ENCODE data around the gene NUBP2. TPM values are rescaled to one million over a fixed set of nuclear protein-coding genes. Genes with fewer than 3 reads are reported as not detected.

Gene NUBP2
- total RNA-seq, 2 donors from 2014 or later, result 64.6 to 68.5 TPM

DNA sequence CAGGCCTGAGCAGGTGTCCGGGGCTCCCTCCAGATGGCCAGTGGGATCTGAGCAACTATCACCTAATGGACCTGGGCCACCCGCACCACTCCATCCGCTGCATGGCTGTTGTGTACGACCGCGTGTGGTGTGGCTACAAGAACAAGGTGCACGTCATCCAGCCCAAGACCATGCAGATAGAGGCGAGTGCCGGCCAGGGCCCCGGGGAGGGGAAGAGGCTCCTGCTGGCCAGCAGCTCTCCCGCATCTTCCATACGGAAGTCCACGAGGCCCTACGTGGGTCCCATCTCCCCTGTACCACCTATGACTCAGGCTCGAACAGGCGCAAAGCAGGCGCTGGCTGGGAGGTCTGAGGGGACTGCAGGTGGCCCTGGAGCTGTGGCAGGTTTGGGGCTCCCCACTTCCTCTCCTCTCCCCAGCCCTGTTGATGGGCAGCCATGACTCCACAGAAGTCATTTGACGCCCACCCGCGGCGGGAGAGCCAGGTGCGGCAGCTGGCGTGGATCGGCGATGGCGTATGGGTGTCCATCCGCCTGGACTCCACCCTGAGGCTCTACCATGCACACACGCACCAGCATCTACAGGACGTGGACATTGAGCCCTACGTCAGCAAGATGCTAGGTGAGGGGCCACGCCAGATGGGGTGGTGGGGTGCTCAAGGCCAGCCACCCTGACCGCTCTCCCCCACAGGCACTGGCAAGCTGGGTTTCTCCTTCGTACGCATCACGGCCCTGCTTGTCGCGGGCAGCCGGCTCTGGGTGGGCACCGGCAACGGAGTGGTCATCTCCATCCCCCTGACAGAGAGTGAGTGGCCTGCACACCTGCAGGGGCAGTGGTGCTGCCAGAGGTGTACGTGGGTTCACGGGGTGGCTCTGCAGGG lies 15.4 kb upstream of the NUBP2 start:
- H3K4me3 ChIP-seq, result no peak overlapping the region
- no peaks in the 10 kb centered on the region for H3K27me3 ChIP-seq (replicated peaks; ENCODE audit: insufficient read depth)
- ATAC-seq (ENCODE audit: insufficient number of reproducible peaks, low FRiP score, low read depth) (no peak), DNase-seq (ENCODE audit: low spot score) (no peak)
- TF ChIP-seq, protein P1, sequence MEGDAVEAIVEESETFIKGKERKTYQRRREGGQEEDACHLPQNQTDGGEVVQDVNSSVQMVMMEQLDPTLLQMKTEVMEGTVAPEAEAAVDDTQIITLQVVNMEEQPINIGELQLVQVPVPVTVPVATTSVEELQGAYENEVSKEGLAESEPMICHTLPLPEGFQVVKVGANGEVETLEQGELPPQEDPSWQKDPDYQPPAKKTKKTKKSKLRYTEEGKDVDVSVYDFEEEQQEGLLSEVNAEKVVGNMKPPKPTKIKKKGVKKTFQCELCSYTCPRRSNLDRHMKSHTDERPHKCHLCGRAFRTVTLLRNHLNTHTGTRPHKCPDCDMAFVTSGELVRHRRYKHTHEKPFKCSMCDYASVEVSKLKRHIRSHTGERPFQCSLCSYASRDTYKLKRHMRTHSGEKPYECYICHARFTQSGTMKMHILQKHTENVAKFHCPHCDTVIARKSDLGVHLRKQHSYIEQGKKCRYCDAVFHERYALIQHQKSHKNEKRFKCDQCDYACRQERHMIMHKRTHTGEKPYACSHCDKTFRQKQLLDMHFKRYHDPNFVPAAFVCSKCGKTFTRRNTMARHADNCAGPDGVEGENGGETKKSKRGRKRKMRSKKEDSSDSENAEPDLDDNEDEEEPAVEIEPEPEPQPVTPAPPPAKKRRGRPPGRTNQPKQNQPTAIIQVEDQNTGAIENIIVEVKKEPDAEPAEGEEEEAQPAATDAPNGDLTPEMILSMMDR (IDR thresholded peaks at IDR 0.05), result no peak
- H3K27ac ChIP-seq, result no peak overlapping the region
- no peaks in the 10 kb centered on the region for H3K9me3 ChIP-seq
- peaks cover 4 to 25% of the 10 kb centered on the region in 2 donors for H3K4me1 ChIP-seq (ENCODE audit: control insufficient read depth in 1 of 2, low read depth in 2 of 2)
- H3K36me3 ChIP-seq, result peaks cover 51% of the 10 kb centered on the region

DNA sequence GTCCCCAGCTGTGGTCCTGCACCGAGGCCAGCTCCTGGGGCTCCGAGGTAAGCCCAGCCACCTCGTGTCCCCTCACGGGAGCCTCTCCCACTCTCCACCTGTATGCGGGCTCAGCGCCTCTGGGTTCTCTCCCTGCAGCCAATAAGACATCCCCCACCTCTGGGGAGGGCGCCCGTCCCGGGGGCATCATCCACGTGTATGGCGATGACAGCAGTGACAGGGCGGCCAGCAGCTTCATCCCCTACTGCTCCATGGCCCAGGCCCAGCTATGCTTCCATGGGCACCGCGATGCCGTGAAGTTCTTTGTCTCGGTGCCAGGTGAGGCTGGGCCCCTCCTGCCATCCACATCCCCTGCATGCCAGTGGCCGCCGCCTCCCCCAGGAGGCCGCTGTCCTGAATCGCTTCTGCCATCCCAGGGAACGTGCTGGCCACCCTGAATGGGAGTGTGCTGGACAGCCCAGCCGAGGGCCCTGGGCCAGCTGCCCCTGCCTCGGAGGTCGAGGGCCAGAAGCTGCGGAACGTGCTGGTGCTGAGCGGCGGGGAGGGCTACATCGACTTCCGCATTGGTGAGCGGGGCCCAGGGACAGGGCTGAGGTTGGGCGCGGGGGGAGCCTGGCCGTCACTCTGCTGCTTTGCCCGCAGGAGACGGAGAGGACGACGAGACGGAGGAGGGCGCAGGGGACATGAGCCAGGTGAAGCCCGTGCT lies 14.5 kb upstream of the NUBP2 start:
- DNase-seq (ENCODE audit: low spot score) (no peak), ATAC-seq (ENCODE audit: insufficient number of reproducible peaks, low FRiP score, low read depth) (no peak)
- H3K4me3 ChIP-seq, result no peak overlapping the region
- no peak overlapping the region for H3K27ac ChIP-seq
- H3K36me3 ChIP-seq, result peaks cover 42% of the 10 kb centered on the region
- H3K27me3 ChIP-seq (replicated peaks; ENCODE audit: insufficient read depth), result no peaks in the 10 kb centered on the region
- H3K9me3 ChIP-seq, result no peaks in the 10 kb centered on the region
- H3K4me1 ChIP-seq (ENCODE audit: control insufficient read depth in 1 of 2, low read depth in 2 of 2), result peaks cover 4 to 25% of the 10 kb centered on the region in 2 donors
- TF ChIP-seq, protein P1 (IDR thresholded peaks at IDR 0.05), result no peak

DNA sequence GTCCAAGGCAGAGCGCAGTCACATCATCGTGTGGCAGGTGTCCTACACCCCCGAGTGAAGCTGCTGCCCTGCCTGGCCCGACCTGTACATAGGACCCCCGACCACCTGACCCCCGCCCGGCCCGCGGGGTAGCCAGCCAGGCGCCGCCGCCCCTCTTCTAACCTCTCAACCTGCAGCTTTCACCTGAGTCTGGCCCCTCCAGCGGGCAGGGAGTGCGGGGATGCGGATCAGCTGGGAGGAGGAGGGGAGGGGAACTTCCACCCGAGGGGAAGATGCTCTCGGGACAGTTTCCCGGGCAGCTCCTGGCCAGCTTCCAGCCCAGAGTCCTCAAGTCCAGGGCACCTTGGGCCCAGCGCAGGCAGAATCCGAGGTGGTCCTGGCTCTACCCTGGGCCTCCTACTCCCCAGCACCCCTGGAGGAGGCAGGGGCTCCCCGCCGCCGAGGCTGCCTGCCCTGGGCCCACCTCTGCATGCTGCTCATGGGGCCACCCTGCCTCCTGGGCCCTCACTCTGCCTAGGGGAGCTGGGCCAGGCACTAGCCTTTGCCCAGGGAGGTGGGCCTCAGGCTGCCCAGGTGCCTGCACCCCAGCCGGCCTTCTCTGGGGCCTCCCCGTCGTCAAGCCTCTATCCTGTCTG lies 13.9 kb upstream of the NUBP2 start:
- no peak overlapping the region for H3K27ac ChIP-seq
- TF ChIP-seq, protein P1 (IDR thresholded peaks at IDR 0.05), result no peak
- ATAC-seq (ENCODE audit: insufficient number of reproducible peaks, low FRiP score, low read depth), result no peak

DNA sequence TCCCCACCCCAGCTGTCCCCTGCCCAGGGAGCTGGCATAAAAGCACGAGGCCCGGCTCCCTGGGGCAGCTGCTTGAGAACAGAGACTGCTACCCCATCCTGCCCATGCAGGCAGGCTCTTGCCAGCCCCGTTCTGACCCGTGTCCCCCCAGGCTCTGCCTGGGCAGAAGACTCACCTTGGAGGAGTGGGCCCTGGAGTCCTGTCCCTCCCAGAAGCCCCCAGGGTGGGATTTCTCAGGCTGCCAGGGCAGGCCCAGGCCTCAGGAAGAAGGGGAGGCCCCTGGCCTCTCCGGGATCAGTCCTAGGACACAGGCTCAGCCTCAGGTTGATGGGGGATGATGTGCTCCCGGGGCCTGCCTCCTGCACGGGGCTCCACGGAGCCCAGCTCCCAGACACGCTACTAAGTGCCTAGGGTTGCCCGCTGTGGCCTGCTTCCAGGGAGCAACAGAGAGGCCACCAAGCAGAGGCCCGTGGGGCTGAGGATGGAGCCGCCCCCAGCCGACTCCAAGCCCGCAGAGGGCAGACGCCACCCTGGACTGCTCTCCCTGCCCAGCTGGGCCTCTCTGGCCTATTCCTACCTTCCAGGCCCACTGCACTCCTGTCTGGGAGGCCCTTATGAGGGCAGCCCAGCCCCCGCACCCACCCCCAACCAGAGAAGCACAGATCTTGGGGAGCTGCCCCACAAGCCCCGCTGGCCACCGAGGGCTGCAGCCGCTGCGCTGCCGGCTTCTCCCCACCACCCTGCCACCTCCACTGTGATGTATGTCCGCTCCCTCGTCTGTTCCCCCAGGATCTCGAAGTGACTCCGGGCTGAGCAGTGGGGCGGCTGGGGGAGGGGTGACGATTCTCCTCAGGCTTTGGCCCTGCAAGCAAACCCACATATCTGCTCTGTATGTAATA lies 13.1 kb upstream of the NUBP2 start:
- H3K36me3 ChIP-seq, result peaks cover 32% of the 10 kb centered on the region
- ATAC-seq (ENCODE audit: insufficient number of reproducible peaks, low FRiP score, low read depth) (peak; percentile 4), DNase-seq (ENCODE audit: low spot score) (no peak)
- H3K27me3 ChIP-seq (replicated peaks; ENCODE audit: insufficient read depth), result no peaks in the 10 kb centered on the region
- peak overlapping the region; percentile 84 to 92 for H3K27ac ChIP-seq
- TF ChIP-seq, protein P1 (IDR thresholded peaks at IDR 0.05), result no peak
- H3K4me3 ChIP-seq, result peak overlapping the region; percentile 95
- H3K9me3 ChIP-seq, result no peaks in the 10 kb centered on the region
- peaks cover 14 to 35% of the 10 kb centered on the region in 2 donors for H3K4me1 ChIP-seq (ENCODE audit: control insufficient read depth in 1 of 2, low read depth in 2 of 2)

More for the DNA sequence above, 13.9 kb upstream of the NUBP2 start:
- no peaks in the 10 kb centered on the region for H3K9me3 ChIP-seq
- H3K4me1 ChIP-seq (ENCODE audit: control insufficient read depth in 1 of 2, low read depth in 2 of 2), result peaks cover 6 to 28% of the 10 kb centered on the region in 2 donors
- no peaks in the 10 kb centered on the region for H3K27me3 ChIP-seq (replicated peaks; ENCODE audit: insufficient read depth)
- peaks cover 39% of the 10 kb centered on the region for H3K36me3 ChIP-seq
- H3K4me3 ChIP-seq, result no peak overlapping the region
- no peak for DNase-seq (ENCODE audit: low spot score)

Measured in thoracic aorta (tissue), 2 donors.